ENCODE measurements around the gene ITIH2. TPM values are rescaled to one million over a fixed set of nuclear protein-coding genes. Genes with fewer than 3 reads are reported as not detected.
"Not testable (repeated sequence)": the region's sequence is repeated elsewhere in the genome, so short reads cannot be mapped to it uniquely, and the experiment has no call there.

The ITIH2 gene
- total RNA-seq, 1 experiment from 2014 or later: not detected

GRCh38 chr10:7773845-7774801 lies 71.0 kb downstream of the ITIH2 start:
- H3K27me3 ChIP-seq (ENCODE audit: low read length): no peaks in the 10 kb centered on the region
- no peaks in the 10 kb centered on the region for H3K9me2 ChIP-seq (replicated peaks; ENCODE audit: low read length)
- no peaks in the 10 kb centered on the region for H3K4me1 ChIP-seq (ENCODE audit: insufficient read depth, low read length)
- no peak for TF ChIP-seq CTCF (conservative IDR thresholded peaks at IDR 0.05; ENCODE audit: low read depth, low read length)
- TF ChIP-seq EZH2phosphoT487 (IDR thresholded peaks at IDR 0.05; ENCODE audit: borderline replicate concordance, low read length): no peak
- no peak for TF ChIP-seq EZH2 (IDR thresholded peaks at IDR 0.05; ENCODE audit: low read length, unreplicated experiment)
- ATAC-seq (peak; percentile 46), DNase-seq (peak; percentile 52)
- H2AFZ ChIP-seq (ENCODE audit: low read length): no peak overlapping the region
- intact Hi-C loops (cut with micrococcal nuclease): no loop called here
- H3K4me3 ChIP-seq (ENCODE audit: low read length): no peak overlapping the region
- no peaks in the 10 kb centered on the region for H3K9me3 ChIP-seq (ENCODE audit: low read length)
- POLR2A ChIA-PET (ENCODE audit: unreplicated experiment): no interaction called here
- no peak overlapping the region for H3K4me2 ChIP-seq (ENCODE audit: low read length)
- no peaks in the 10 kb centered on the region for H3K36me3 ChIP-seq (ENCODE audit: low read depth, low read length)
- BruUV-seq (replicated peaks): TSS peak; percentile 10
- no peak overlapping the region for H3K27ac ChIP-seq (ENCODE audit: low read length)
- no peaks in the 10 kb centered on the region for H4K20me1 ChIP-seq (ENCODE audit: low read length)
- CTCF ChIA-PET: no interaction called here
- H3K9ac ChIP-seq (ENCODE audit: low read length): no peak overlapping the region
- no peaks in the 10 kb centered on the region for H3K79me2 ChIP-seq (ENCODE audit: low read length)
- no peaks in the 10 kb centered on the region for H3F3A ChIP-seq (ENCODE audit: low read length, unreplicated experiment)

- POLR2A ChIA-PET (ENCODE audit: unreplicated experiment): no interaction called here
- H2AFZ ChIP-seq (ENCODE audit: low read length): no peak overlapping the region
- H3F3A ChIP-seq (ENCODE audit: low read length, unreplicated experiment): no peaks in the 10 kb centered on the region
- H3K27ac ChIP-seq (ENCODE audit: low read length): no peak overlapping the region
- intact Hi-C loops (cut with micrococcal nuclease): no loop called here
- TF ChIP-seq EZH2 (IDR thresholded peaks at IDR 0.05; ENCODE audit: low read length, unreplicated experiment) (no peak), EZH2phosphoT487 (IDR thresholded peaks at IDR 0.05; ENCODE audit: borderline replicate concordance, low read length) (no peak), CTCF (conservative IDR thresholded peaks at IDR 0.05; ENCODE audit: low read depth, low read length) (no peak)
- BruUV-seq (replicated peaks): no TSS peak
- no peaks in the 10 kb centered on the region for H4K20me1 ChIP-seq (ENCODE audit: low read length)
- no peaks in the 10 kb centered on the region for H3K9me2 ChIP-seq (replicated peaks; ENCODE audit: low read length)
- no peaks in the 10 kb centered on the region for H3K79me2 ChIP-seq (ENCODE audit: low read length)
- H3K27me3 ChIP-seq (ENCODE audit: low read length): no peaks in the 10 kb centered on the region
- no peak overlapping the region for H3K4me2 ChIP-seq (ENCODE audit: low read length)
- CTCF ChIA-PET: no interaction called here
- no peak overlapping the region for H3K4me3 ChIP-seq (ENCODE audit: low read length)
- DNase-seq (no peak), ATAC-seq (no peak)
- no peaks in the 10 kb centered on the region for H3K36me3 ChIP-seq (ENCODE audit: low read depth, low read length)
- no peaks in the 10 kb centered on the region for H3K4me1 ChIP-seq (ENCODE audit: insufficient read depth, low read length)
- no peak overlapping the region for H3K9ac ChIP-seq (ENCODE audit: low read length)
- H3K9me3 ChIP-seq (ENCODE audit: low read length): no peaks in the 10 kb centered on the region
These were observed 73.7 kb downstream of the ITIH2 start for GRCh38 chr10:7776777-7777176.

- CTCF ChIA-PET: not testable (repeated sequence)
These were observed 79.1 kb downstream of the ITIH2 start for GRCh38 chr10:7782194-7782593.

More at GRCh38 chr10:7782194-7782593, 79.1 kb downstream of the ITIH2 start:
- H4K20me1 ChIP-seq (ENCODE audit: low read length); H3F3A ChIP-seq (ENCODE audit: low read length, unreplicated experiment); H3K27me3 ChIP-seq (ENCODE audit: low read length); ATAC-seq; H3K4me2 ChIP-seq (ENCODE audit: low read length); H2AFZ ChIP-seq (ENCODE audit: low read length); H3K4me3 ChIP-seq (ENCODE audit: low read length); H3K27ac ChIP-seq (ENCODE audit: low read length); POLR2A ChIA-PET (ENCODE audit: unreplicated experiment); DNase-seq; intact Hi-C loops (cut with micrococcal nuclease); H3K4me1 ChIP-seq (ENCODE audit: insufficient read depth, low read length); H3K9me2 ChIP-seq (replicated peaks; ENCODE audit: low read length); BruUV-seq (replicated peaks); H3K36me3 ChIP-seq (ENCODE audit: low read depth, low read length); H3K9ac ChIP-seq (ENCODE audit: low read length); H3K9me3 ChIP-seq (ENCODE audit: low read length): not testable (repeated sequence)
- peaks cover 41% of the 10 kb centered on the region for H3K79me2 ChIP-seq (ENCODE audit: low read length)

Data from PC-3 (cell line).